Measurements from ENCODE around the gene CLTC.

DNA sequence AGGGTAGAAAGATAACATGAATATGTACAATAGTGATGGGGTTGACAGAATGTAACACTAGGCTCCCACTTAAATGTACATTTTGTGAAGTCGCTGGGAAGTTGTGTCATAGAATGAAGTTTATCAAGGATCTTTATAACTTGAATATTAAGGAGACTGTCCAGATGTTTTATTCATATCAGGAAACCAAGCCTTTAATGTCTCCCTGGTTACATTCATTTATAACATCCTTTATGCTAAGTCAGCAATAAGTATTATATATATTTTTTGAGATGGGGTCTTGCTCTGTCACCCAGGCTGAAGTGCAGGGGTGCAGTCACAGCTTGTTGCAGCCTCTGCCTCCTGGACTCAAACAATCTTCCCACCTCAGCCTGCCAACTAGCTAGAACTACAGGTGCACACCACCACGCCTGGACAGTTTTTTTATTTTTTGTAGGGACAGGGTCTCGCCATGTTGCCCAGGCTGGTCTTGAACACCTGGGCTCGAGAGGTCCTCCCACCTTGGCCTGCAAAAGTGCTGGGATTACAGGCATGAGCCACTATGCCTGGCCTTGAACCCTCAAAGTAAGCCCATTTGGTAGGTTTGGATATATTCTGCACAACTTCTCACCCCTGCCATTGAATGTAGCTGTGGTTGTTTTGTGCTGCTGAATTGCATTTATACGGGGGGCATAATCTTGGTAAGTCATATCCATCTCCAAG is 14.1 kb downstream of the CLTC start:
- TF ChIP-seq, protein P1, sequence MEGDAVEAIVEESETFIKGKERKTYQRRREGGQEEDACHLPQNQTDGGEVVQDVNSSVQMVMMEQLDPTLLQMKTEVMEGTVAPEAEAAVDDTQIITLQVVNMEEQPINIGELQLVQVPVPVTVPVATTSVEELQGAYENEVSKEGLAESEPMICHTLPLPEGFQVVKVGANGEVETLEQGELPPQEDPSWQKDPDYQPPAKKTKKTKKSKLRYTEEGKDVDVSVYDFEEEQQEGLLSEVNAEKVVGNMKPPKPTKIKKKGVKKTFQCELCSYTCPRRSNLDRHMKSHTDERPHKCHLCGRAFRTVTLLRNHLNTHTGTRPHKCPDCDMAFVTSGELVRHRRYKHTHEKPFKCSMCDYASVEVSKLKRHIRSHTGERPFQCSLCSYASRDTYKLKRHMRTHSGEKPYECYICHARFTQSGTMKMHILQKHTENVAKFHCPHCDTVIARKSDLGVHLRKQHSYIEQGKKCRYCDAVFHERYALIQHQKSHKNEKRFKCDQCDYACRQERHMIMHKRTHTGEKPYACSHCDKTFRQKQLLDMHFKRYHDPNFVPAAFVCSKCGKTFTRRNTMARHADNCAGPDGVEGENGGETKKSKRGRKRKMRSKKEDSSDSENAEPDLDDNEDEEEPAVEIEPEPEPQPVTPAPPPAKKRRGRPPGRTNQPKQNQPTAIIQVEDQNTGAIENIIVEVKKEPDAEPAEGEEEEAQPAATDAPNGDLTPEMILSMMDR (IDR thresholded peaks at IDR 0.05), result no peak
- TF ChIP-seq, protein P2, sequence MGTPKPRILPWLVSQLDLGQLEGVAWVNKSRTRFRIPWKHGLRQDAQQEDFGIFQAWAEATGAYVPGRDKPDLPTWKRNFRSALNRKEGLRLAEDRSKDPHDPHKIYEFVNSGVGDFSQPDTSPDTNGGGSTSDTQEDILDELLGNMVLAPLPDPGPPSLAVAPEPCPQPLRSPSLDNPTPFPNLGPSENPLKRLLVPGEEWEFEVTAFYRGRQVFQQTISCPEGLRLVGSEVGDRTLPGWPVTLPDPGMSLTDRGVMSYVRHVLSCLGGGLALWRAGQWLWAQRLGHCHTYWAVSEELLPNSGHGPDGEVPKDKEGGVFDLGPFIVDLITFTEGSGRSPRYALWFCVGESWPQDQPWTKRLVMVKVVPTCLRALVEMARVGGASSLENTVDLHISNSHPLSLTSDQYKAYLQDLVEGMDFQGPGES (IDR thresholded peaks at IDR 0.05; ENCODE audit: low read depth, low read length), result no peak
- TF ChIP-seq EZH2phosphoT487 (IDR thresholded peaks at IDR 0.05; ENCODE audit: borderline replicate concordance, low read depth), result no peak
- TF ChIP-seq RFX5 (IDR thresholded peaks at IDR 0.05; ENCODE audit: low read length), result no peak

Data from SK-N-SH (cell line).